HG03469 (cell line): ENCODE data around the gene STRADA.

ENCODE experiments used
- ATAC-seq: cut with Tn5 transposase; IDR thresholded peaks from one replicate; pipeline ENCODE4 v1.9.1; 2021; ENCODE audit warnings: mild to moderate bottlenecking, moderate library complexity, moderate number of reproducible peaks; ENCODE audit not compliant: unreplicated experiment

Gene STRADA

DNA sequence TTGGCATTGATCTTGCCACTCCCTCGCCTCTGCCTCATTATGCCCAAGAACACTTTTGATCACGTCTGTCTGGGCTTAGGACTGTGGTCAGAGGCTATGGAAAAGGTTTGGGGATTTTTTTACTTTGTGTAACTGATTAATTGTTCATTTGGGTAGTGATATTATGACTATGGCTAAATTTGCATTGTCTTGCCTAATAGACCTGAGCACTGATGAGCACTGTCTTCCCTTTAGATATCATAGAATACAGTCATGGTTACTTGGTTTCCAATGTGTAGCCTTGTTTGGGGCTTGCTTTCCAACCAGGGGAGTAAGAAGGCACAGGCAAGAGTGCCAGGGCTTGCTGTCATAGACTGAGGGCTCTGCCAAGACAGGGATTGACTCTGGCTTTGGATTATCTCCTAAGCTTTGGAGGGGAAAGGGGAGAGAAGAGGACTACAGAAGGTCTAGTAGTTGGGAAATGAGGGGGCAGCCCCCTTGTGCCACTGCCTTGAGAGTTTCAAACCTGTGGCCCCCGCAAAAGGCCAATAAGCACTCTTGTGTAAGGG, 55.4 kb downstream of the STRADA start:
- ATAC-seq, result no peak

DNA sequence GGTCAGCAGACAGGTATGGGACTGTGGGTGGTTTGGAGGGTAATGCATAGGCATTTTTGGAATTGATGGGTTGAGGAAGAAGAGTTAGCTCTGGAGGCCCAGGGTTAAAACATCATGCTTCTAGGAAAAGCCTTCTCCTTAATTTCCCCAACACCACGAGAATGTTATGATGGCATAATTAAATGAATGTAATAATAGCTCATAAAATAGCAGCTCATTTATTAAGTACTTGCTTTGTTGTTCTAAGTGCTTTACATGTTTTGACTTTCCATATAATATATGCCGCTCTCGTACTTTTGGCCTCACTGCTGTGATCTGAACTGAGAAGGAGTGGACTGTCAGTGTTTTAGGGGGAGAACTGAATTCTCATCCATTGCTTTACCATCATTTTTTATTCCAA, 56.0 kb downstream of the STRADA start:
- no peak for ATAC-seq

DNA sequence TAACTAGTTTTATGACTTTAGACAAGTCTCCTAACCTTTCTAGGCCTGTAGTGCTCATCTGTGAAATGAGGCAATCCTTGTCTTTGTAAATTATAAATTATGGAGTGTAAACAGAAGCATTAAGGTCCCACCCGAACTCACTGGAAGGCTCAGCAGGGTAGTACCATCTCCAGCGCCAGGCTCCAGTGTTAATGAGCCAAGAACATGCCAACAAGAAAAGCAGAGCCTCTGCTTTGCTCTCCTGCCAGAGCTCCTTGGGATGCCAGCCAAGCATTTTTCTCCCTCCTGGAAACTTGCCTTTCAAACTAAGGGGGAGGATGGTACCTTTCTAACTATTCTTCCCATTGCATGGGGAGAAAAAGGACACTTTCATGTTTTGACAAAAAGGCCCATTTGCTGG, 56.6 kb downstream of the STRADA start:
- ATAC-seq, result no peak

DNA sequence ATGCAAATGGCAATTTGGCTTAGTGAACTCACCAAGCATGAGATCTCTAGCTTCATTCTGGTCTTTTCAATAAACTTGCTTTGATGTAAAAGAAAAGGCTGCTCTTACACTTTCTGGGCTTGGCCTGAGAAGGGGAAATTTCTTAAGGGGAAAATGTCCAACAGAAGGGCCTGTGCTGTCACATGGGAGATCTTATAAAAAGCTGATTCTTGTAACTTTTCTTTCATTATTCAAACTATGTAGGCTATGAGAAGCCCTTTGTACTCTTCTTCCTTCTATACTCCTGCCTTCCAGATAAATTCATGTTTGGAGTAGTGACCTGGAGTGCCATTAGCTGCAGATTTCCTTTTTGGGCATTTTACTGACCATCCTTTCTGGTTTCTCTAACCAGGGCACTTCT, 58.6 kb downstream of the STRADA start:
- no peak for ATAC-seq

DNA sequence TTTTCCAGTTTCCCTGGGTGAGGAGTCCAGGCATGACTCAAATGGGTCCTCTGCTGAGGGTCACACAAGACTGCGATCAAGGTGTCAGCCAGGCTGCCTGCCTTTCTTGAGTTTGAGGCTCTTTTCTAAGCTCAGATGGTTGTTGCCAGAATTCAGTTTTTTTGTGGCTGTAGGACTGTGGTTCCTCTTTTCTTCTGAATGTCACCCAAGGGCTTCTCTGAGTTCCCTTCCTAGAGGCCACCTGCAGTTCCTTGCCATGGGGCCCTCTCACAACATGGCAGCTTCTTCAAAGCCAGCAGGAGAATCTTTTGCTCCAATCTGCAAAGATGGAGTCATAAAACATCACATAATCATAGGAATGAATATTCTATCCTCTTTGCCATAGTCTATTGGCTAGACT, 59.2 kb downstream of the STRADA start:
- no peak for ATAC-seq

DNA sequence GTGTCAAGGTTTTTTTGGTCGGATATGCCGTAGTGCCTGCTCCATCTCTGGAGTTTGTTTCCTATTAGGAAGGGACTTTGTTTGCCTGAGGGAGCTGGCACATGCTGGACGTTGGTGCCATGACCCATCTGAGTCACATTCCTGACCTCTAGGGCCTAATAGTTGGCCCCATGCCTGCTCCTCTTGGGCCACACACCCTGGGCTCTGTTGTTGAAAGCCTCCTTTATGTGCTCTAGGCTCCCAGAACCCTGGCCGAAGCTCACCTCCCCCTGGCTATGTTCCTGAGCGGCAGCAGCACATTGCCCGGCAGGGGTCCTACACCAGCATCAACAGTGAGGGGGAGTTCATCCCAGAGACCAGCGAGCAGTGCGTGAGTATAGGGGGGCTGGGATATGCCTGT, 60.1 kb downstream of the STRADA start:
- no peak for ATAC-seq

DNA sequence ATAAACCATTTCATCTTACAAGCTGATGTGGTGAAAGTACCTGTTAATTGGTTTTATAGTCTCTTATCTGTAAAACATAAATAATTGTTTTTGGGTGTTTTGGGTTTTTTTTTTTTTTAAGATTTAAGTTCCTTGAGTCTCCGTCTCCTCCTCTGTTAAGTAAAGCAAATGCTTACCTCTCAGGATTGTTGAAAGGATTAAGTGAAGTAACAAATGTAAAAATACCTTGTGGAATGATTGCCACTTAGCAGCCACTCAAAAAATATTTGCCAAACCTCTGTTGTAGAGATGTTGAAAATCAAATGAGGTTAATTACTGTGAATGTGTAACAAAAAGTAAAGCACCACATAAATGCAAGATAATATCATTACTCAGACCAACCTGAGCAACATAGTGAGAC, 60.9 kb downstream of the STRADA start:
- ATAC-seq, result no peak

DNA sequence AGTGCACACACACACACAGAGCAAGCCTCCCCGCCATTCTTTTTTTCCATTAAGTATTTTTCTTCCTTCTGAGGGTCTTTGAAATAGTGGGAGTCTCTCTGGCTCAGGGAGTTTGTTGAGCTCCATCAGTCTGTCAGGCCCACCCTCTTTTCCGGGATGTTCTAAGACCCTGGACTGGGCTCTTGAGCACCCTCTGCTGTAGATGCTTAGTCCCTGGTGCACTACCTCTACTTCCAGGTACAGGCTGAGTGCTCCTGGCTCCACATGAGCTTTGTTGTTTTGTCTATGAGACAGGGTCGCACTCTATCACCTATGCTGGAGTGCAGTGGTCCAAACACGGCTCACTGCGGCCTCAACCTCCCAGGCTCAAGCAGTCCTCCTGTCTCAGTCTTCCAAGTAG, 62.4 kb downstream of the STRADA start:
- ATAC-seq, result no peak

DNA sequence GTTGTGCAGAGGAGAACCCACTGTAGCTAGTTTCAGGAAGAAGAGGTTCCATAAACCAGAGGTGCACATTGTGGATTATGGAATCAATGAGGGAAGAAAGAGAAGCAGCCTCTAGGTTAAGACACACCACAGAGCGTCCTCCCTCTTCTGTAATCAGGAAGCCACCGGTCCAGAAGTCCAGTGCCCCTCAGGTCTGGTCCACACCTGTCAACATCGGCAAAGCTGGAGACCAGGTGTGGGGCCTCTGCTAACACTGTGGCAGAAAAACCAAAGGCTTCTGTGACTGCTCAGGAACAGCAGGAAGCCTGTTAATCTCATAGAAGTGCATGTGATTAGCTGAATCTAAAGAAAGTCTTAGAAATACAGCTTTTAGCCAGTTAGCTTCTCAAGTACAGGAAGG, 65.0 kb downstream of the STRADA start:
- no peak for ATAC-seq

DNA sequence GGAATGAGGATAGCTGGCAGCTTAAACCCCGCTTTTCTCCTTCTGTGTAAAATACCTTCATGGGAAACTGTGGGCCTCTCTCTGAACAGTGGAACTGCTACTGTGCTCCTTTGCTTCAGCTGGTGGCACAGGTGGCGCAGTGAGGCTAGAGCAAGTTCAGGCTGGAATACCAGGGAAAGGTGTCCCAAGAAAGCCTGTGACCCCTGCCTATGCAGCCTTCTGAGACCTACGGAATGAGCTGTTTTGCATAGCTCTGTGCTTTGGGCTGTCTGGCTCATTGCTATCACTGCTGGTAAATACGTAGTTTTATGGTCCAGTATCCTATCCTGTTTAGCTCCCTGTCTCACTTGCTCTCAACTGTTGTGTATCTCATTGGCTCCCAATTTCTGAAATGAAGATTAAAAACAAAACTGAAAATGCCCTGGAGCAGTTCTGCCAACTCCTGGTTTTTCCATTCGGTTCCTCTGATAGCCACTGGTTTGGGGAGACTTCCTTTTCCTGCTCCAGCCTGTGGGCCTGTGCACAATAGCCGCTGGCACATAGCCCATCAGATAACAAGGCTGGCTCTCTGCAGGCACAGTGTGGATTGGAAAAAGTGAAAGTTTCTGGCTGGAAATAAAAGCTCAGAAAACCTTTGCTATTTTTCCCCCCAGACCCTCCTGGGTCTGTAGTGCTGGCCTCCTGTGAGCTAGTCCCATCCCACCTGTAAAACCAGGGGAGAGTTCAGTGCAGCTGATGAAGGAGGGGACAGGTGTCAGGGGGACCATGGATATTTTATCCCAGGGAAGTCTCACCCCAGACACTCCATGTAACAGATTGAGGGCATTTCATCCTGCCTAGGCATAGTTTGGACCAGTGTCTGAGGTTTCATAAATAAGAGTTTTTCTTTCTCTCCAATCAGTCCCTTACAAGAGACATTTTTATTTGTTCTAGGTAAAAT, 65.7 kb downstream of the STRADA start:
- no peak for ATAC-seq

DNA sequence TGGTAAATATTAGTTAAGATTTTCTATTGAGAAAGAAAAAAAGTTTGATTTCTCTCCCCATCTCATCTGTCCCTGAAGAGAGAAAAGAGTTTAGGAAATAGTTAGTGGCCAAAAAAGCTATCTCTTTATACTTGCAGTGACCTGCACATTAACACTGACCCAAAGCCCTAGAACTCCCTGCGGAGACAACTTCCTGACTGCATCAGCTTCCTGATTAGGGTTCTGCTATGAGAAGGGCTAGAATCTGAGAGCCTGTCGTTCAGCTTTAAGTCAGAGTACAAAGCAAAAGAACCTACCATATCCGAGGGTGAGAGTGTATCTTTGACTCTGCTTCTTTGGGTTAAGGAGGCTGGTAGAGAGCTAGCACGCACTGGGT, 66.4 kb downstream of the STRADA start:
- ATAC-seq, result no peak

DNA sequence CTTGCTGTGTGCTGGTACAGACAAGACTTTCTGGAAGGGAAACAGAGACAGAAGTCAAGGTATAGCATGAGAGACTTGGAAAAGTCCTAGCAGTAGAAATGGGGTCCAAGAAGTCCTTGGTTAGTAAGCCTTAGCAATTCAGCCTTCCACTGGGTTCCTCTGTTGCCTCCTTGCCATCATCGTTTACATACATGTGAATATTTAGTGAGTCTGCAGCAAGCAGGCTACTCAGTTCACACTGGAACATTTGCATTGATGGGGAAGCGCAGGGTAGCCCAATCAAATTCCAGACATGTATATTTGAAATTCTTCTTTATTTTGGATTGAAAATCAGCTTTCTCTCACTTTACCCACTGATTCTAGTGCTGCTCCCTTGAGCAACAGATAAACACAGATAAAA, 68.7 kb downstream of the STRADA start:
- ATAC-seq, result no peak

DNA sequence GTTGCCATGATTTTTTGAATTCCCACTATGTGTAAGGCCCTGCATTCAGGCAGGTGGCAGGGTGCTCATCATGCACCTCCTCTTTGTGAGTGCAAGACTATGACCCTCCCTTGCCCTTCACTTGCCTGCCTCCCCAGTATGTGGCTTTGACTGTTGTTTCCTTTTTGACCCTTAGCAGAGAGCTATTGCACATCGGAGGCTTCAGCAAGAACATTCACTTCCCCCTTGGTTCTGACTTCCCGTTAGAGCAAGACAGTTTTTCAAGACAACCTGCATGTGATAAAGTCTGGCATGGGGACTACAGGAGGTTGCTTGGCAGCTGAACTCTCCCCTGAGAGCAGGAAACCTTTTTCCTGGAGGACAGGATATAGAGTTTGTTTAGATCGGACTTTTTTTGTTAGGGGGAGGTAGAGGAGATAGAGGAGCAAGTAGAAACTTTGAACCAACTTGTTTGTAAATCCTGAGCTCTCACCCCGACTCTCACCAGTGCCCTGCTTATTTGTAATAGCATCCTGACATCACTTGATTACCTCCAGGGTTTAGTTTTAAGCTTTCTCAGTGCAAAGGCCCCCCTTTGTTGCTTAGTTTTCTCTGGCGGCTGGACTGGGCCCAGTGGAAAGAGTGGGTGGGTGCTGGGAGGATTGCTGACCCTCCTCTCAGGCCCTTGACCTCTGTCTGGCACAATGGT, 75.9 kb downstream of the STRADA start:
- peak; percentile 52 for ATAC-seq

DNA sequence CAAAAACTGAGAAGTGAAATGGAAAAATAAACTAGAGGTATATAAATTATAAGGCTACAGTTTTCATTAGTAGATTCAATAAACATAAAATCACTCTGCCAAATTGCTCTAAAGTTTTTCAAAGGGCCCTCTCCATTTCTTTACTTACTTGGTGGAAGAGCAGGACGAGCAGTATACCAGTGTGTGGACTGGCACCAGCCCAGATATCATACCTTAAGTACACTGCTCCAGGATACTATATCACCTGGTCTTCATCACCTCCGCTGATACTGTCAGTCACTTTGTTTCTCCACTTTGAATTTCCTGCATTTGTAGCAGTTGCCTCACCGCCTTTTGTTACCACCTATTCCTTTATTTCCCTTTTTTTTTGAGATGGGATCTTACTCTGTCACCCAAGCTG, 81.7 kb downstream of the STRADA start:
- no peak for ATAC-seq

DNA sequence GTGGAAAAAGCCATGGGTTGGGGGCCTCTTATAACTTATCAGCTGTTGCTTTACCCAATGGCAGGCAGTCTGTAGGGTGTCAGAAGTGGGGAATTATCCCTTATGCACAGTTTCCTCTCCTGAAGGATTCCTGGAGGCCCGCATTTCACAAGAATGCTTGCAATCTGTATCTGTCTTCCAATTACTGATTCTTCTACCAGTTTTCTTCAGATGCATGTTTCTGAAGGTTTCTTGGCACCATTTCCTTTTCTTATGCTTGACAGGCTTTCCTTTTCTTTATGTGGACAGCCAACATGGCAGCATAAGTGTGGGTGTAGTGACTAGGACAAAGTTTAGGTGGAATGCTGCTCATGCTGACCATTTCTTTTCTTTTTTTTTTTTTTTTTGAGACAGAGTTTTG, 83.2 kb downstream of the STRADA start:
- ATAC-seq, result no peak

DNA sequence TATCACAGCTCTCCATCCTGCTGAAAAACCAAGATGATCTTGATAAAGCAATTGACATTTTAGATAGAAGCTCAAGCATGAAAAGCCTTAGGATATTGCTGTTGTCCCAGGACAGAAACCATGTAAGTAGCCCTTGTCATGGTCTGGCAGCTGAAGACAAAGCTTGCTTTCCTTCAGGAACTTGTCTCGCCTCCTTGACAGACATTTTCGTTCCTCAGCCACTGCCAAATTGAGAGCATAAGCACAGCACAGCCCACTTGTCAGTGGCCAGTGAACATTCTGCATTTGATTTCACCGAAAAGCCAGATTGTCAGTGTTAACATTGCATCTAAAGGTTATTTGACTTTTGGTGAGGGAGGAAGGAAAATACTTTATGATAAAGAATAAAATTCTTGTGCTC, 83.8 kb downstream of the STRADA start:
- no peak for ATAC-seq

DNA sequence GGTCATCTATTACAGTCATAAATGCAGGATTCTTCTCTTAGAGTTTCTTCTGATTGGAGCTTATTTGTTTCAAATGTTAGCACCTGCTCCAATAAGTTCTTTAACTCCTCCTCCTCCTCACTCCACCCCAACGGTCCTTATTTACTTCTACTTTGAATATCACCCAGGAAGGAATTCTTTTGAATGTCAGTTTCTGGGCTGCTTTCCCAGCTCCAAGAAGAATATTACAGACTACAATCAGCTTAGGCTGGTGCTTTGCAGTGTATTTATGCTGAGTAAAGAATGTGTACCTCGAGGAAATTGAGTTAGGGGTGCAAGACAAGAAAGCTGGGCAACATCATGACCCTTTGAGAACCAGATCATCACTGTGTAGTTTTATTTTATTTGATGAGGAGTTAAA, 88.5 kb downstream of the STRADA start:
- no peak for ATAC-seq
